Measurements from ENCODE around the gene SAMD5.
A peak's percentile ranks its signal among the peaks of the same experiment; 100 is the strongest.
"Not testable (repeated sequence)": the region's sequence is repeated elsewhere in the genome, so short reads cannot be mapped to it uniquely, and the experiment has no call there.

Gene SAMD5

DNA sequence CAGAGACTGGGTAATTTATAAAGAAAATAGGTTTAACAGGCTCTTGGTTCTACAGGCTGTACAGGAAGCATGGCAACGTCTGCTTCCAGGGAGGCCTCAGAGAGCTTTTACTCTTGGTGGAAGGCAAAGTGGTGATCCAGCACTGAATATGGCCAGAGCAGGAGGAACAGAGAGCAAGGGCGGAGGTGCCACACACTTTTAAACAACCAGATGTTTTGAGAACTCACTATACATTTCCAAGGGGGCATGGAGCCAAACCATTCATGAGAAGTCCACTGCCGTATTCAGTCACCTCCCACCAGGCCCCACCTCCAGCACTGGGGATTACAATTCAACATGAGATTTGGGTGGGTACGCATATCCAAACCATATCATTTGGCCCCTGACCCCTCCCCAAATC is 18.7 kb downstream of the SAMD5 start:
- no peak for DNase-seq

GRCh38 chr6:147528511-147529145 is 20.1 kb downstream of the SAMD5 start:
- no peak for DNase-seq

DNA sequence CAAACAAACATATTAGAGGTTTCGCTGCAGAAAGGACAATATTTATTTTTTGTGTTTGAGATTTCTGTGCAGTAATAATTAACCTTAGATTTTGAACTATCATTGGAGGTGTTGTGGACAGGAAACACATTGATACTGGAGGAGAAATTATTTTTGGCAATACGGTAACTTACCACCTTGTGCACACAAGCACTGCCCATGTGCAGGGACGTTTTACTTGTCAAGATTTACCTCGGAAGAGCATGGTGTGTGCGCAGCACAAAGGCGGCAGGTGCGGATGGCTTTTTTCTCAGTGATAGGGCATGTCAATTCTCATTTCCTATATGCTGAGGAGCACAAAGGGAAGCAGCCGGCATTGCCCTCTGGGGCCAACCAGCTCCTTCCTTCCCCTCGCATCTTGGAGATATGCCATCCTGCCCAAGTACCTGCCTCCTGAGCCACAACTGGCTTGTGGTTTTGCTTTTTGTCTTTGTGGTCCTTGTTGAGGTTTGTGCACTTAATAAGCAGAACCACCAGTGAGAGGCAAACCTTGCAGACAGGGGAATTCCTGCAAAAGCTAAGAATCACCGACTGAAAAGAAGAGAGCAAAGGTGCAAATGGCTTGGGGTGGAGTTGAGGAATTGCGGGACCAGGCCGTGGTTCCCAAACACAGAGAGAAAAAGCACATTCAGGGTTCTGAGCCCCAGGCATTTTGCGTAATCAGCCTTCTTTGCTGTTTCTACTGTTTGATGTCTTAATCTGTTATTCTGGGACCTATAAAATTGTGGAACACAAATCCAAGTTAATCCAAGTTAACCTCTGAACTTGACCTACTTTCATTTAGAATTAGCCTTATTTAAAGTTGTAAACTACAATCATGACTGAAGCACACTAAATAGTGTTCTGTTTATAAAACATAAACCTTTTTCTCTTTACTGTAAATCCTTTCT is 21.9 kb downstream of the SAMD5 start:
- no peak for DNase-seq

DNA sequence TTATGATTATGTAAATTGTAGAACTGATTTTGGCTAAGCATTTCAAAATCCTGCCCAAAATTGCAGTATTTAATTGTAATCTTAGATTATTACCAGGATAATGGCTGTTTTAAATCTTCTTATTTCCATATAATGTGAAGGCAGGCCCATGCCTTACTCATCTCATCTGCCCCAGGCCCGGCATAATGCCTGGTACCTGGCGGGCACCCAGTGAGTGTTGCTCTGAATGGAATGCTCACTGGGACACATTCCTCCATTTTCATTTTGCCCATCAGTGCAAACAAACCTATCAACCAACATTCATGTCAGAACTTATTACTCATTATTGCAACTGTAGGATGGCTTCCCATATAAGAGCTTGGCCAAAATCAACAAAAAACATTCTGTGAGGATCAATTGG is 22.8 kb downstream of the SAMD5 start:
- no peak for DNase-seq

DNA sequence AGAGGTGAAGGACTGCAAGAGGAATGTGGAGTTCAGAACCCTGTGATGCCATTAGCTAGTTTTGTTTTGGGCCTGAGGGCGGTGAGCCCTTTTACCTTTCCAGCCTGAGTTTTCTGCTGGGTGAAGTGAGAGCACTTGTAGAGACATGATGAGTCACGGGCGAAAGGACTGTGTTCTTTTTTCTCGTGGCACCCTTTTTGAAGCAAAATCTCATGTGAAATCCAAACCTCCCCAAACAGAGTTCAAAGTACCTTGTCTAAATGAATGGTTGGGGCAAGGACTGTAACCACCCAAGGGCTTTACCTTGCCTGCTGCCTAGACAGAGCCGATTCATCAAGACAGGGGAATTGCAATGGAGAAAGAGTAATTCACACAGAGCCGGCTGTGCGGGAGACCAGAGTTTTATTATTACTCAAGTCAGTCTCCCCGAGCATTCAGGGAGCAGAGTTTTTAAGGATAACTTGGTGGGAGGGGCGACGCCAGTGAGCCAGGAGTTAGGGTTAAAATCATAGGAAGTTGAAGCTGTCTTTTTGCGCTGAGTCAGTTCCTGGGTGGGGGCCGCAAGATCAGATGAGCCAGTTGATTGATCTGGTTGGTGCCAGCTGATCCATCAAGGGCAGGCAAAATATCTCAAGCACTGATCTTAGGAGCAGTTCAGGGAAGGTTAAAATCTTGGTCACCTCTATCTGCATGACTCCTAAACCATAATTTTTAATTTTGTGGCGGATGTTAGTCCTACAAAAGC is 25.8 kb downstream of the SAMD5 start:
- no peak for DNase-seq

- DNase-seq: no peak
These were observed 30.3 kb downstream of the SAMD5 start for GRCh38 chr6:147538821-147539220.

GRCh38 chr6:147540075-147540474 is 31.6 kb downstream of the SAMD5 start:
- DNase-seq: no peak

- DNase-seq: not testable (repeated sequence)
These were observed 33.9 kb downstream of the SAMD5 start for GRCh38 chr6:147542436-147542835.

DNA sequence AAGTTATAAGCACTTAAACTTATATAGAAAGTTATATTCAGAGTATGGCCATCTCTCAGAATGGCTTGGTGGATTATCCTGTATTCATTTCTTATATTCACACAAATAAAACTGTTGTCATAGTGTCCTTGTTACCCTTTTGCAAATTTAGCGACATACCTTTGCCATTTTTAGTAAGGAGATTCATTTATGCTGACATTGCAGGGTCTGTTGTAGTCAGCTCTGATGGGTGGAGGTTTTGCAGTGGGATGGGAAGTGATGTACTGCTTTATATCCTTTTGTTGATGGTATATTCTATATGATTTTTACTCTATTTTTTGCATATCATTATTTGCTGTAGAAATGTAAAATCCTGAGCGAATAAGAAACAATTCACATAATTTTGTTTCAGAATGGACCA is 35.9 kb downstream of the SAMD5 start:
- DNase-seq: no peak

- DNase-seq: no peak
These were observed 38.2 kb downstream of the SAMD5 start for GRCh38 chr6:147546501-147547368.

GRCh38 chr6:147547369-147547902 is 38.9 kb downstream of the SAMD5 start:
- no peak for DNase-seq

DNA sequence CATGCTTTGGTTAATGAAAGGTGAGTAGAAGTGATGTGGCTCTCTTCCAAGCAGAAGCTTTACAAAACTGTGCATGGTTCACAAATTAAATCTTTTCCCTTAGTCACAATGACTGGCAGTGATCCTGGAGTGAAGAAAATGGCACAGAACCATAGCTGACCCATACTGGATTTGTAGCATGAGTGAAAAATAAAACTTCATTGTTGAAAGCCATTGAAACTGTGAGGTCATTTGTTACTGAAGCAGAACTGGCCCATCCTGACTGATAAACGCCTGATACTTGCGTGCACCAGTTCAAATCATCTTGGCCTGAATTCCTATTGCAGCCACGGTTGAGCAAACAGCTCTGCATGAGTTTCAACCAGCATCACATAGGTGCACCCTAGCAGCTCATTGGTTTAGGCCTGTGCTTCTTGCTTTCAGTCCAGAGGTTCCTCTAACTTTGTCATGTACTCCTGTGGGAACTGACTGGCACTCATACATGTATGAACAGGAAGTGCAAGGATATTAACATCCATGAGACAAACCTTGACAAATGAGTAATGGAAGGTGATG is 40.5 kb downstream of the SAMD5 start:
- DNase-seq: no peak

DNA sequence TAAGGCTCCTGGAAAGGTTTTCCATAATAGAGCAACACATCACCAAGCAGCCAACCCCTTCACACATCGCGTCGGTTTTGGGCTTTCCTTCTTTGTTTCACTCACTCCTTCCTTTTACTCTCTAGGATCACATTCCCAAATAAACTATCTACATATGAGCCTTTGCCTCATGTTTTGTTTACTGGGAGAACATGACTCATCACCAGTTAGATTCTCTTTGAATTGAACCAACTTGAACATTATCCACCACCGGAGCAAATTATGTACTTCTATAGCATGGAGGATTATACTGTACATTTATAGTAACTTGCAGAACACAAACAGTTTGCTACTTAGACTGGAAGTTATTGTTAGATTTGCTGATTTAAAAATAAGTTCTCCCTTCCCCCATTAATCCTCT is 41.0 kb downstream of the SAMD5 start:
- no peak for DNase-seq

- no peak for DNase-seq
These were observed 43.5 kb downstream of the SAMD5 start for GRCh38 chr6:147551976-147552375.

DNA sequence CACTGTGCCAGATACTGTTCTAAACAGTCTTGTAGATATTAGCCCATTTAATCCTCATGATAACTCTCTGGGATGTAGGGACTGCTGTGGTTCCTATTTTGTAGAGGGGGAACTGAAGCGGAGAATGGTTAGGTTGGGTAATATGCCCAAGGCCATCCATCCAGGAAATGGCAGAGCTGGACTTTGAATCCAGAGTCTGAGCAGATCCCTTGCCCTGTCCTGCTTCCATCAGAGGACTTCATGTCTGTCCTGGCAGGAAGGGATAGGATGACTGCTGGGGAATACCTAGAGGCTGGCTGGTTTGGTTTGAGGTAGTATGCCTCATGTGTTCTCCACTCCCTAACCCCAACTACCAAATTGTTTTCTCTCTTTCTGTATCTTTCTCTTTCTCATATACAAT is 44.6 kb downstream of the SAMD5 start:
- no peak for DNase-seq

GRCh38 chr6:147554281-147554680 is 45.8 kb downstream of the SAMD5 start:
- DNase-seq: no peak

DNA sequence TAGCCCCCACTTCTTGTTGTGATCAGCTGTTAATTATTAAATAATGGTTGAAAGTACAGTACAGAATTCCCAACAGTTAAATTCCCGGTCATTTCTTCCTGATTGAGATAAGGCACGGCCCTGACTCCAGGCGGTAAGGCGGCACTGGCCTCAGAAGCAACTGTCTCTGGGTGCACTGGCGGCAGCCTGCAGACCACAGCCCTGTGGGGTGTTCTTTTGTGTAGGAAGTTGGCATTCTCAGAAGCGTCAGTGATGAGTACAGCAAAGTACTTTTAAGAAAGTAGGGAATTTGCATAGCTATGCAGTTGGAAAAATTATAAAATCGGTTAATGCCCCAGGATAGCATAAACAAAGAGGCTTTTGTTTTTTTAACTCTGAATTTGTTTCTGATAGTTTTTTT is 50.5 kb downstream of the SAMD5 start:
- peak in 1 of 56 donors; percentile 2 for DNase-seq

GRCh38 chr6:147560670-147561069 is 52.2 kb downstream of the SAMD5 start:
- no peak for DNase-seq

DNA sequence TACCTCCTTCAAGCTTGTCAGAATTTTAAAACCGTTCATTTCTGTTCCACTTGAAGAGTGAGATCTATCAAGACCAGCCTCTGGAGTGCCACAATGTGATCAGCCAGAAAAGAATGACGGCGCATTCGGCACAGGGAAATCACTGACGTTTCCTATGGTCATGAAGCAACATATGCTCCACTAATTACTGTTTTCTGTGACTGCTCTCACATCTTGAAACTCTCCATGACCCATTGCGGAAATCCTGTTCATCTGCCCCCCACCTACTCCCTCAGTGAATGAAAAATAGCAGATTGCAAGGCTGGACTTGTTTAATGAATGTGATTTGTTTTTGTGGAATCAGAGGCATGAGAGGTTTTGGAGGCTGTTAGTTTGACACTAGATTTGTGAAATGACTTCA is 53.2 kb downstream of the SAMD5 start:
- DNase-seq: no peak

- no peak for DNase-seq
These were observed 55.0 kb downstream of the SAMD5 start for GRCh38 chr6:147563472-147563871.

DNA sequence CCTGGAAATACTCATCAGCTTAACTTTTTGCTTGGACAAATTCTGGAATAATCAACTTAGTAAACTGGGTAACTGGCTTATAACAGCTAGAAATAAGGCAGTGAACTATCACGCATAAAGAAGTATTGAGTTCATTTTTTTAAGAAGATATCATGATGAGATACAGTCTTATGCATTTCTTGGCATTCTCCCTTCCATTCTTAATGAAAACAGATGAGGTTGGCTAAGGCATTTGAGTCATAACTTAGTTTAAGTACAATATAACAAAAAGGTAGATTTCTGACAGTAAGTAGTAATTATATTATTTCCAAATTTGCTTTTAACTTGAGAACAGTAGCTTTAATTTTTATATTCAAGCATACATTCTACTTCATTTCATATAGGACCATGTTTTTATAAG is 56.1 kb downstream of the SAMD5 start:
- no peak for DNase-seq
